HepG2 (cell line): ENCODE results near the gene GPER1. TPM values are rescaled to one million over a fixed set of nuclear protein-coding genes. Genes with fewer than 3 reads are reported as not detected.
A peak's percentile ranks its signal among the peaks of the same experiment; 100 is the strongest.

ENCODE experiments used
- ATF1 ChIP-seq: IDR thresholded peaks from 2 replicates; pipeline ENCODE4 v1.6.1; 2016; ENCODE audit warnings: mild to moderate bottlenecking, control low read depth
- CHD4 ChIP-seq: fragments of 200-600 bp; sonication (generic); IDR thresholded peaks from 2 replicates; pipeline ENCODE4 v1.7.0; 2017; ENCODE audit warnings: mild to moderate bottlenecking, low read length, borderline replicate concordance
- DRAP1 ChIP-seq: IDR thresholded peaks from 2 replicates; pipeline ENCODE4 v1.6.1; 2016; ENCODE audit warnings: missing genetic modification reagents, missing compliant biosample characterization
- GFI1 ChIP-seq: sonication (generic); formaldehyde crosslinking; IDR thresholded peaks from 2 replicates; pipeline ENCODE4 v1.5.0; 2020; ENCODE audit warnings: missing genetic modification reagents, mild to moderate bottlenecking, borderline replicate concordance
- HMG20B ChIP-seq: conservative IDR thresholded peaks from 2 replicates; pipeline ENCODE4 v1.6.1; 2016; ENCODE audit warnings: missing genetic modification reagents, missing compliant biosample characterization
- JUND ChIP-seq: sonication (generic); formaldehyde crosslinking; IDR thresholded peaks from 2 replicates; pipeline ENCODE4 v1.8.0; 2022; ENCODE audit warnings: mild to moderate bottlenecking, missing genetic modification reagents
- KDM2A ChIP-seq: sonication (generic); formaldehyde crosslinking; IDR thresholded peaks from 2 replicates; pipeline ENCODE4 v1.4.0; 2020; ENCODE audit warnings: low read depth, missing genetic modification reagents, borderline replicate concordance
- KDM6A ChIP-seq: IDR thresholded peaks from 2 replicates; pipeline ENCODE4 v1.6.1; 2016; ENCODE audit warnings: low read depth
- MTERF4 ChIP-seq: sonication (generic); formaldehyde crosslinking; IDR thresholded peaks from 2 replicates; pipeline ENCODE4 v1.8.0; 2023; ENCODE audit warnings: mild to moderate bottlenecking, missing genetic modification reagents
- MYPOP ChIP-seq: sonication (generic); formaldehyde crosslinking; IDR thresholded peaks from 2 replicates; pipeline ENCODE4 v1.8.1; 2023; ENCODE audit warnings: mild to moderate bottlenecking, moderate library complexity, missing genetic modification reagents
- MZF1 ChIP-seq: sonication (generic); formaldehyde crosslinking; IDR thresholded peaks from 2 replicates; pipeline ENCODE4 v1.8.1; 2023; ENCODE audit warnings: mild to moderate bottlenecking, missing genetic modification reagents, borderline replicate concordance
- RERE ChIP-seq: IDR thresholded peaks from 2 replicates; pipeline ENCODE4 v1.6.1; 2016; ENCODE audit warnings: low read depth, missing genetic modification reagents, missing compliant biosample characterization
- RFXANK ChIP-seq: IDR thresholded peaks from 2 replicates; pipeline ENCODE4 v1.6.1; 2016
- RXRA ChIP-seq: sonication (generic); formaldehyde crosslinking; IDR thresholded peaks from 2 replicates; pipeline ENCODE4 v1.5.1; 2020; ENCODE audit warnings: missing genetic modification reagents
- SMYD3 ChIP-seq: sonication (generic); formaldehyde crosslinking; IDR thresholded peaks from 2 replicates; pipeline ENCODE4 v1.8.1; 2023; ENCODE audit warnings: mild to moderate bottlenecking, missing genetic modification reagents
- ZNF143 ChIP-seq: sonication (generic); formaldehyde crosslinking; IDR thresholded peaks from 2 replicates; pipeline ENCODE4 v1.4.0; 2020; ENCODE audit warnings: missing genetic modification reagents
- ZNF264 ChIP-seq: sonication (generic); formaldehyde crosslinking; IDR thresholded peaks from 2 replicates; pipeline ENCODE4 v1.4.0; 2020; ENCODE audit warnings: missing genetic modification reagents
- ZNF3 ChIP-seq: IDR thresholded peaks from 2 replicates; pipeline ENCODE4 v1.7.0; 2017; ENCODE audit warnings: inconsistent platforms
- ZNF550 ChIP-seq: sonication (generic); formaldehyde crosslinking; IDR thresholded peaks from 2 replicates; pipeline ENCODE4 v1.4.0; 2020; ENCODE audit warnings: mild to moderate bottlenecking, missing genetic modification reagents, borderline replicate concordance
- ZNF672 ChIP-seq: sonication (generic); formaldehyde crosslinking; IDR thresholded peaks from 2 replicates; pipeline ENCODE4 v1.8.1; 2022; ENCODE audit warnings: missing genetic modification reagents
- ZNF674 ChIP-seq: sonication (generic); formaldehyde crosslinking; IDR thresholded peaks from 2 replicates; pipeline ENCODE4 v1.5.0; 2020; ENCODE audit warnings: low read depth, mild to moderate bottlenecking, missing genetic modification reagents
- ZNF703 ChIP-seq: sonication (generic); formaldehyde crosslinking; IDR thresholded peaks from 2 replicates; pipeline ENCODE4 v1.5.1; 2020; ENCODE audit warnings: missing genetic modification reagents, mild to moderate bottlenecking, moderate library complexity, borderline replicate concordance
- ZNF792 ChIP-seq: IDR thresholded peaks from 2 replicates; pipeline ENCODE4 v1.6.1; 2016
- ZSCAN12 ChIP-seq: sonication (generic); formaldehyde crosslinking; IDR thresholded peaks from 2 replicates; pipeline ENCODE4 v1.9.0; 2021; ENCODE audit warnings: mild to moderate bottlenecking, missing genetic modification reagents
- polyA plus RNA-seq, 8 experiments: library from polyadenylated mRNA; depleted of rRNA in 3 of 8; stranded (reverse) in 7 of 8; unstranded in 1 of 8; fragments of >200 nt; fragmentation: Illumina TruSeq in 4 of 8; extraction: Trizol in 4 of 8; gene quantifications; 2 replicates each; pipeline versions ENCODE4 v1.2.1 to v1.2.3, GENCODE V29; 2011 to 2016; ENCODE audit warnings: low read depth in 4 of 8, missing spikeins in 1 of 8, mixed read lengths in 1 of 8; ENCODE audit not compliant: insufficient read depth in 1 of 8
- total RNA-seq, 5 experiments: library from RNA; depleted of rRNA; stranded (reverse); fragments of >200 nt; fragmentation: Illumina TruSeq; extraction: Trizol; gene quantifications; 2 replicates each; pipeline ENCODE4 v1.2.3, GENCODE V29; 2016; ENCODE audit warnings: low read depth in 1 of 5

GPER1 gene
- total and polyA plus RNA-seq, 2 of the 13 experiments (the other 11 are each of a cell fraction or from before 2014, with no cell fraction given): 12.7 to 19.7 TPM

GRCh38 chr7:1044189-1045068 is 43.5 kb upstream of the GPER1 start, which contains the start of gene GPR146 (continued):
- no peak for TF ChIP-seq KDM6A (CRISPR knock-in tag)
- TF ChIP-seq RXRA: peak; percentile 42; the same call in 1 of the 2 replicates
- TF ChIP-seq KDM2A (CRISPR knock-in tag): peak; percentile 25; the same call in 1 of the 2 replicates
- no peak for TF ChIP-seq MYPOP (CRISPR knock-in tag)
- no peak for TF ChIP-seq ZNF703 (CRISPR knock-in tag)
- no peak for TF ChIP-seq GFI1 (CRISPR knock-in tag)
- no peak for TF ChIP-seq HMG20B (CRISPR knock-in tag)
- TF ChIP-seq JUND (CRISPR knock-in tag): no peak
- no peak; the same call in 1 of the 2 replicates for TF ChIP-seq CHD4
- no peak; the same call in 1 of the 2 replicates for TF ChIP-seq ZNF143
- no peak for TF ChIP-seq ZSCAN12 (CRISPR knock-in tag)
- TF ChIP-seq MTERF4 (CRISPR knock-in tag): no peak
- peak; percentile 51; the same call in 1 of the 2 replicates for TF ChIP-seq DRAP1 (CRISPR knock-in tag)
- no peak for TF ChIP-seq ZNF550 (CRISPR knock-in tag)
- no peak for TF ChIP-seq MZF1
- no peak for TF ChIP-seq ZNF792 (CRISPR knock-in tag)
- TF ChIP-seq RFXANK: no peak
- no peak for TF ChIP-seq ZNF3 (CRISPR knock-in tag)
- TF ChIP-seq ZNF672 (CRISPR knock-in tag): no peak
- 0 out of 2 replicates have a peak, but pooled peaks have one; percentile 15 for TF ChIP-seq ZNF264 (CRISPR knock-in tag)
- TF ChIP-seq RERE (CRISPR knock-in tag): no peak
- TF ChIP-seq ZNF674: no peak; the same call in 1 of the 2 replicates
- no peak for TF ChIP-seq ATF1 (CRISPR knock-in tag)
- TF ChIP-seq SMYD3: no peak
